ENCODE data around the gene SEC14L6.
A peak's percentile ranks its signal among the peaks of the same experiment; 100 is the strongest.
"Not testable (repeated sequence)": the region's sequence is repeated elsewhere in the genome, so short reads cannot be mapped to it uniquely, and the experiment has no call there.

SEC14L6 gene

GRCh38 chr22:30566125-30566524 lies 19.6 kb upstream of the SEC14L6 start:
- no peak for DNase-seq (ENCODE audit: low read depth, low spot score)

DNA sequence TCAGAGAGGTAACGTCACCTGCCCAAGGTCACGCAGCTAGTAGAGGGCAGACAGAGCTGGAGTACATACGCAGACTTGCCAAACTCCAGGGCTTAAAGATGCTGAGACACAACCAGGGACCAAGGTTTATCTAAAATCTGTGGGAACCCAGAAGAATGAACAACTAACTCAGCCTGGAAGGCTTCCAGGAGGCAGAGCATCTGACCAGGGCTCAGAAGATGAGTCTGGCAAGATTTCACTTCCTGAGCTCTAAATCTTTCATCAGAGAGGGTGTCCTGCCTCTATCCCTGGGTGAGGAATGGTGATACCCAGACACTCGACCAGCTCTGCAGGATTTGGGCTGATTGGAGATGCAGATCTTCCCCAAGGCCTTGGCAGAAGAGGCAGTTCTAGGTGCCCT lies 18.8 kb upstream of the SEC14L6 start:
- no peak for DNase-seq (ENCODE audit: low read depth, low spot score)

GRCh38 chr22:30564761-30565119 lies 18.2 kb upstream of the SEC14L6 start:
- no peak for DNase-seq (ENCODE audit: low read depth, low spot score)

DNA sequence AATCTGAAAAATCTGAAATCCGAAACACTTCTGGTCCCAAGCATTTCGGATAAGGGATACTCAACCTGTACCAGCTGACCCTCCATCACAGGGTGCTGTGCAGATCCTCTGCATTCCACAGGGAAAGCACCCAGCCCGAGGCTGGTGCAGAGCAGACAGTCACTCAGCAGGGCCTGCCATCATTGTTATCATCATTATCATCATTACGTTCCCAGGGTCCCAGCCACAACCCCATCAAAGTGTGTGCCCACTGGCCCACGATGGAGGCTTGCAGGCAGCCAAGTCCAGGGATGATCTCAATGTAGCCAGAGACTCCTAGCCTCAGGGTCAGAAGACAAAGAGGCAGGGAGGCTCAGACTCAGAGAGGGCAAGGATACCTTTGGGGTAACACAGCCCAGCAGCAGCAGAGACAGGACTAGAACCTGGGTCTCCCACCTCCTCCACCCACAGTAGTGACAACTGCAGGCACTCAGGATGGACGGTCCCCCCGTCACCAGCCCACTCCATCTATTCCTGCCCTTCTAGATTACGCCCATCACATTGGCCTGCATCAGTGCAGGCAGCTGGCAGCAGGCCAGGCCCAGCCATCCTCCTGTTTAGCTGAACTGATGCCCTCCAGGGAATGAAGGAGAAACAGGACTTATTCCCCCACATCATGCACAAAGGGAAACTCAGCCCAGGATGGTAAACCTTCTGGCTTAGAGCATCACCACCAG lies 17.7 kb upstream of the SEC14L6 start:
- no peak for DNase-seq (ENCODE audit: low read depth, low spot score)

DNA sequence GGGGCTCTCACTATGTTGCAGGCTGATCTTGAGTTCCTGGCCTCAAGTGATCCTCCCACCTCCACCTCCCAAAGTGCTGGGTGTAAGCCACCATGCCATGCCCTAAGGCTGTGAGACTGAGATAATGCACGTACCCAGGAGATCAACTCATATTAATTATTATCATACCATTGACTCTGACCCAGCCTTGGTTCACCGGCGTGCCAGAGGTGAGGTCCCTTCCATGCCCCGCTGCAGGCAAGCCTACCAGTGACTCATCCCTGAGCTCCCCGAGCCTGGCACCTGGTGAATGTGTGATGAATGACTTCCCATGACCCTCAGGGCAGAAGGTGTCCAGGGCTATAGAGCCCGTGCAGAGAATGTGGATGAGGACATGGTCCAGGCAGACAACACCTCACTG lies 15.8 kb upstream of the SEC14L6 start:
- no peak for DNase-seq (ENCODE audit: low read depth, low spot score)

DNA sequence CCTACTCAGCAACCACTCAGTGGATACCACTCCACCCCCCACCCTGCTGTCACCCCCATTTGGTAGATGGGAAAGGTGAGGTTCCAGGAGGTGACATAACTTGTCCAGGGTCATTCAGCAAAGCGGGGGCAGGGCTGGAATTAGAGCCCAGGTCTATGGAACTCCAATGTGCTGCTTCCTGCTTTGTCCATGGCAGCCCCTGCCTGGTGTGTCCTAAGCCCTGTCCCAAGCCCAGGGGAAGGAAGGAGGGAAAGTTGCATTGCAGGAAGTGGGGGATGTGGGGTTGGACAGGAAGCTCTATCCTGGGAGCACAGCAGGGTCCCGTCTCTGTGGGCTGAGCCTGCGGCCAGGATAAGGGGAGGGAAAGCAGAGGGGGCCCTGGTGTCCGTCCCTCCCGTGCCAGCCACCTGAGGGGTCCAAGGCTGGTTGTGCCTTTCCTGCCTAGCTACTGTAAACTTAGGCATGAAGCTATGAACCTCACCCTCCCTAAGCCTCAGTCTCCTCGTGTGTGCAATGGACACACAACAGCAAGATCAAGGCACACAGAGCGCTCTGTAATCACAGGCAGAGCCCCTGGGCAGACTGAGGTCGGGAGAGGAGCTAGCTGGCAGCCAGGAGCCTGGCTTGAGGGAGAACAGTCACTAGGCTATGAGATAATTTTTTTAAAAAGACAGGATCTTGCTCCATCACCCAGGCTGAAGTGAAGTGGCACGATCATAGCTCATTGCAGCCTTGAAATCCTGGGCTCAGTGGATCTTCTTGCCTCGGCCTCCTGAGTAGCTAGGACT lies 15.1 kb upstream of the SEC14L6 start:
- DNase-seq (ENCODE audit: low read depth, low spot score): peak; percentile 75

GRCh38 chr22:30560643-30561202 lies 14.2 kb upstream of the SEC14L6 start:
- DNase-seq (ENCODE audit: low read depth, low spot score): not testable (repeated sequence)

GRCh38 chr22:30559889-30560288 lies 13.3 kb upstream of the SEC14L6 start:
- DNase-seq (ENCODE audit: low read depth, low spot score): no peak

- no peak for DNase-seq (ENCODE audit: low read depth, low spot score)
These were observed 10.7 kb upstream of the SEC14L6 start for GRCh38 chr22:30557243-30557642.

- no peak for DNase-seq (ENCODE audit: low read depth, low spot score)
These were observed 9.8 kb upstream of the SEC14L6 start for GRCh38 chr22:30556388-30556787.

GRCh38 chr22:30555282-30556210 lies 9.0 kb upstream of the SEC14L6 start:
- DNase-seq (ENCODE audit: low read depth, low spot score): no peak

DNA sequence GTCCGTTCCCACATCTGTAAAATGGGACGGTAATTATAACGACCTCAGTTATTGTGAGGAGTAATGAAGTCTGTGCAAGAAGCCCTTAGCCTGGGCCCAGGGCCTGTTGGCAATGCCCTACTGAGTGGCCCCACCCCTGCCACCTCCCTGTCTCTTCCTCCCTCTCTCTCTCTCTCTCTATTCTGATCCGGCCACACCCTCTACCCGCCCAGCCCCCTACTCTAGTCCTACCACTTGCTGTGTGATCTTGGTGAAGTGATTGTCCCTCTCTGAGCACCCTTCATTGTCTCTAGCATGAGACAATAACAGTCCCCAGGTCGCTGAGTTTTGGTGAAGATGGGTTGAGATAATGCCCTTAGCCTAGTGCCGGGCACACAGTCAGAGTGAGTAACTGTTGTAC lies 7.4 kb upstream of the SEC14L6 start:
- DNase-seq (ENCODE audit: low read depth, low spot score): no peak

- DNase-seq (ENCODE audit: low read depth, low spot score): no peak
These were observed 6.2 kb upstream of the SEC14L6 start for GRCh38 chr22:30552719-30553118.

DNA sequence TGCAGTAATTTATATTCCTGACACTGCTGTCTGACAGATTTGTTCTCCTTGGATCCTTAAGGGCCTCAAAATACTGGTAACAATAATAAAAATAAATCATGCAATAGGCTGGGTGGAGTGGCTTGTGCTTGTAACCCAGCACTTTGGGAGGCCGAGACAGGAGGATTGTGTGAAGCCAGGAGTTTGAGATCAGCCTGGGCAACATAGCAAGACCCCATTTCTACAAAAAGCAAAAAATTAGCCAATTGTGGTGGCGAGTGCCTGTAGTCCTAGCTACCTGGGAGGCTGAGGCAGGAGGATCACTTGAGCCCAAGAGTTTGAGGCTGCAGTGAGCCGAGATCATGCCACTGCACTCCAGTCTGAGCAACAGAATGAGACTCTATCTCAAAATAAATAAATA lies 5.3 kb upstream of the SEC14L6 start:
- not testable (repeated sequence) for DNase-seq (ENCODE audit: low read depth, low spot score)

DNA sequence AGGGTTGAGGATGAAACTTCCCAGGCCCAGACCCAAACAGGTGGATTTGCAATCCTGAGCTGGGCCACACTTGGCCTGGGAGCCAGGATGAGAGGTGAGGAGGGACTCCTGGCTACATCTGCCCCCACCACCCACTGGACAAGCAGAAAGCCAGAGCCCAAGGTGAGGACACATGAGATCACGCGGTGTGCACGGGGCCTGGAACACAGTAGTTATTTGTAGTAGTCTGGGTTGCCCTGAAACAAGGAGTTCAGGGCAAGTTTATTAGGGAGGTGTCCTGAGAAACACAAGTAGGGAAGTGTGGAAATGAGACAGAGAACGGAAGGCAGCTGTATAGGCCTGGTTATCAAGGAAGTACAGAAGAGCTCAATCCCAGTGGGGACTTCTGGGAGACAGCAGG lies 647 bp upstream of the SEC14L6 start:
- DNase-seq (ENCODE audit: low read depth, low spot score): no peak

DNA sequence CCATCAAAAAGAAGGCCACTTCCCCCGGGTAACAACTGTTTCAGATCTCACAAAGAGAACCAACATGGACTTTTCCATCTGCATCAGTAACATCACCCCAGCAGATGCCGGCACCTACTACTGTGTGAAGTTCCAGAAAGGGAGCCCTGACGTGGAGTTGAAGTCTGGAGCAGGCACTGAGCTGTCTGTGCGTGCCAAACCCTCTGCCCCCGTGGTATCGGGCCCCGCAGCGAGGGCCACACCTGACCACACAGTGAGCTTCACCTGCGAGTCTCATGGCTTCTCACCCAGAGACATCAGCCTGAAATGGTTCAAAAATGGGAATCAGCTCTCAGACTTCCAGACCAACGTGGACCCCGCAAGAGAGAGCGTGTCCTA lies 3.7 kb downstream of the SEC14L6 start:
- DNase-seq (ENCODE audit: low read depth, low spot score): no peak

GRCh38 chr22:30541961-30542810 lies 4.4 kb downstream of the SEC14L6 start:
- DNase-seq (ENCODE audit: low read depth, low spot score): no peak

DNA sequence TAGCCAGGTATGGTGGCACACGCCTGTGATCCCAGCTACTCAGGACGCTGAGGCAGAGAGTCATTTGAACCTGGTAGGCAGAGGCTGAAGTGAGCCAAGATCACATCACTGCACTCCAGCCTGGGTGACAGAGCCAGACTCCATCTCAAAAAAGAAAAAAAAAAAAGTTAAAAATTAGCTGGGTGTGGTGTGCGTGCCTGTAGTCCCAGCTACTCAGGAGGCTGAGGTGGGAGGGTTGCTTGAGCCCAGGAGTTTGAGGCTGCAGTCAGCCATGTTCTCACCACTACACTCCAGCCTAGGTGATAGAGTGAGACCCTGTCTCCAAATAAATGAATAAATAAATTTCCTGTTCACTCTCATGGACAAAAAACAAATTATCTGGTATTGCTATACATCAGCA lies 5.0 kb downstream of the SEC14L6 start:
- DNase-seq (ENCODE audit: low read depth, low spot score): not testable (repeated sequence)

- DNase-seq (ENCODE audit: low read depth, low spot score): no peak
These were observed 7.2 kb downstream of the SEC14L6 start for GRCh38 chr22:30539368-30539767.

GRCh38 chr22:30538280-30538679 lies 8.3 kb downstream of the SEC14L6 start:
- no peak for DNase-seq (ENCODE audit: low read depth, low spot score)

Measured in iPS DF 19.7 (cell line).